Adrenal gland (tissue), 19 donors: ENCODE results near the gene SF3B4. TPM values are rescaled to one million over a fixed set of nuclear protein-coding genes. Genes with fewer than 3 reads are reported as not detected.
A peak's percentile ranks its signal among the peaks of the same experiment; 100 is the strongest.

ENCODE experiments used
- DNase-seq, 7 donors: peaks; one replicate each; pipeline ENCODE4 v3.0.0-alpha.2; 2019 to 2020
- H3K27ac ChIP-seq, 5 donors: fragments of 200-600 bp; sonication (generic) in 4 of 5; 1 replicate in 3 of 5; 2 replicates in 2 of 5; pipeline versions ENCODE4 v1.5.1 to v1.8.0; 2016 to 2020; ENCODE audit warnings: mild to moderate bottlenecking in 1 of 5
- H3K27me3 ChIP-seq: fragments of 200-600 bp; 2 replicates; pipeline ENCODE4 v1.8.0; 2021
- H3K36me3 ChIP-seq, 2 donors: fragments of 200-600 bp; replicated peaks in 1 of 2; 1 replicate in 1 of 2; 2 replicates in 1 of 2; pipeline versions ENCODE4 v1.5.1 to v1.8.0; 2018 to 2022
- H3K4me1 ChIP-seq, 2 donors: fragments of 200-600 bp; replicated peaks in 1 of 2; 1 replicate in 1 of 2; 2 replicates in 1 of 2; pipeline versions ENCODE4 v1.5.1 to v1.8.0; 2018 to 2021
- H3K4me3 ChIP-seq, 4 donors: fragments of 200-600 bp; sonication (generic) in 3 of 4; one replicate each; pipeline ENCODE4 v1.5.1; 2016 to 2018
- H3K9me3 ChIP-seq, 3 donors: fragments of 200-600 bp; sonication (generic) in 1 of 3; replicated peaks in 1 of 3; 1 replicate in 2 of 3; 2 replicates in 1 of 3; pipeline versions ENCODE4 v1.5.1 to v1.8.0; 2016 to 2021
- POLR2A ChIP-seq, 2 donors: fragments of 450-650 bp; IDR thresholded peaks; one replicate each; pipeline ENCODE4 v1.6.1; 2017; ENCODE audit warnings: antibody characterized with exemption in 2 of 2, mild to moderate bottlenecking in 2 of 2, moderate library complexity in 1 of 2
- WGBS, 4 donors: extraction: QIAGEN DNeasy Blood & Tissue Kit in 2 of 4; methylation state at CpG; one replicate each; pipeline versions ENCODE4 v1.1.5 to v1.1.7; 2013 to 2017; 5-methylcytosine and 5-hydroxymethylcytosine counted together
- intact Hi-C, 2 donors: fragments of 100-400 bp; cut with DNase I; formaldehyde crosslinking; loops; one replicate each; pipeline versions ENCODE4 v1.14.1 to v1.15.0; 2022 to 2023
- long read RNA-seq, 10 donors: library from polyadenylated mRNA in 3 of 10; unstranded in 2 of 10; stranded (forward) in 1 of 10; transcript quantifications; one replicate each; pipeline ENCODE4 v2.0.0 and lab custom pipeline, GENCODE V29; 2021 to 2026
- polyA plus RNA-seq, 3 donors: library from polyadenylated mRNA; stranded (reverse); fragments of 200-250 nt in 2 of 3; fragments of 350-450 nt in 1 of 3; fragmentation: Illumina TruSeq in 1 of 3; extraction: RNeasy Lipid Tissue Mini Kit (QIAGEN cat#74804) in 1 of 3; gene quantifications; one replicate each; pipeline ENCODE4 v1.2.3, GENCODE V29; 2013 to 2014
- total RNA-seq, 9 donors: library from RNA; depleted of rRNA in 4 of 9; stranded (reverse); fragments of >200 nt in 4 of 9; fragments of 120-200 nt in 1 of 9; fragmentation: NEBNext Ultra II Directional in 1 of 9; extraction: Animal tissue kit (Norgen Biotek cat#: 25700) in 1 of 9; gene quantifications; one replicate each; pipeline versions ENCODE4 v1.1.0 to v1.2.4, GENCODE V29; 2013 to 2023
- TF ChIP-seq, protein P1 (sequence below), 6 experiments: fragments of 450-650 bp in 4 of 6; fragments of 200-600 bp in 2 of 6; sonication (generic) in 1 of 6; IDR thresholded peaks; 1 replicate in 5 of 6; 2 replicates in 1 of 6; pipeline versions ENCODE4 v1.5.1 to v1.8.0; 2016 to 2021; ENCODE audit warnings: antibody characterized with exemption in 6 of 6, mild to moderate bottlenecking in 2 of 6, moderate library complexity in 1 of 6
- donor health status: healthy with polysubstance abuse.
- donor health status: Bipolar disorder and iron deficiency.
- donor health status: DM: yes; HTN: yes; CAD: no.
- donor health status: DM: no; HTN: no; CAD: no.
- donor health status: DM: no; HTN: no; CAD: no.
- donor health status: DM: yes; HTN: yes; CAD: no.

The SF3B4 gene, protein sequence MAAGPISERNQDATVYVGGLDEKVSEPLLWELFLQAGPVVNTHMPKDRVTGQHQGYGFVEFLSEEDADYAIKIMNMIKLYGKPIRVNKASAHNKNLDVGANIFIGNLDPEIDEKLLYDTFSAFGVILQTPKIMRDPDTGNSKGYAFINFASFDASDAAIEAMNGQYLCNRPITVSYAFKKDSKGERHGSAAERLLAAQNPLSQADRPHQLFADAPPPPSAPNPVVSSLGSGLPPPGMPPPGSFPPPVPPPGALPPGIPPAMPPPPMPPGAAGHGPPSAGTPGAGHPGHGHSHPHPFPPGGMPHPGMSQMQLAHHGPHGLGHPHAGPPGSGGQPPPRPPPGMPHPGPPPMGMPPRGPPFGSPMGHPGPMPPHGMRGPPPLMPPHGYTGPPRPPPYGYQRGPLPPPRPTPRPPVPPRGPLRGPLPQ
- total RNA-seq (10 to 100 TPM; 10.2 to 59.3 (median 27.6) TPM), polyA plus RNA-seq (10 to 100 TPM; 41.0 to 83.6 (median 57.5) TPM)
- long read RNA-seq, donor 1, transcript SF3B4-201 (6 exons, 2,085 nt): major isoform, 15 of 20 reads
- long read RNA-seq, donor 1, partial matches to known transcripts: 5 of 20 reads
- long read RNA-seq, donor 1, other reads (novel, unspliced or antisense): 0 of 20 reads
- long read RNA-seq, donor 2, transcript SF3B4-201 (6 exons, 2,085 nt): major isoform, 8 of 13 reads
- long read RNA-seq, donor 2, partial matches to known transcripts: 5 of 13 reads
- long read RNA-seq, donor 2, other reads (novel, unspliced or antisense): 0 of 13 reads
- long read RNA-seq, donor 3, transcript SF3B4-201 (6 exons, 2,085 nt): major isoform, 20 of 20 reads
- long read RNA-seq, donor 3, partial matches to known transcripts: 0 of 20 reads
- long read RNA-seq, donor 3, other reads (novel, unspliced or antisense): 0 of 20 reads
- long read RNA-seq, donor 4, transcript SF3B4-201 (6 exons, 2,085 nt): major isoform, 17 of 17 reads
- long read RNA-seq, donor 4, partial matches to known transcripts: 0 of 17 reads
- long read RNA-seq, donor 4, other reads (novel, unspliced or antisense): 0 of 17 reads
- long read RNA-seq, donor 5, transcript SF3B4-201 (6 exons, 2,085 nt): major isoform, 68 of 70 reads
- long read RNA-seq, donor 5, partial matches to known transcripts: 1 of 70 reads
- long read RNA-seq, donor 5, other reads (novel, unspliced or antisense): 1 of 70 reads
- long read RNA-seq, donor 6, transcript SF3B4-201 (6 exons, 2,085 nt): major isoform, 17 of 22 reads
- long read RNA-seq, donor 6, partial matches to known transcripts: 5 of 22 reads
- long read RNA-seq, donor 6, other reads (novel, unspliced or antisense): 0 of 22 reads
- long read RNA-seq, donor 7, transcript SF3B4-201 (6 exons, 2,085 nt): major isoform, 7 of 12 reads
- long read RNA-seq, donor 7, partial matches to known transcripts: 5 of 12 reads
- long read RNA-seq, donor 7, other reads (novel, unspliced or antisense): 0 of 12 reads
- long read RNA-seq, donor 8, transcript SF3B4-201 (6 exons, 2,085 nt): major isoform, 28 of 28 reads
- long read RNA-seq, donor 8, partial matches to known transcripts: 0 of 28 reads
- long read RNA-seq, donor 8, other reads (novel, unspliced or antisense): 0 of 28 reads
- long read RNA-seq, donor 9, transcript SF3B4-201 (6 exons, 2,085 nt): major isoform, 15 of 15 reads
- long read RNA-seq, donor 9, partial matches to known transcripts: 0 of 15 reads
- long read RNA-seq, donor 9, other reads (novel, unspliced or antisense): 0 of 15 reads
- long read RNA-seq, donor 10, transcript SF3B4-201 (6 exons, 2,085 nt): major isoform, 9 of 32 reads
- long read RNA-seq, donor 10, partial matches to known transcripts: 23 of 32 reads
- long read RNA-seq, donor 10, other reads (novel, unspliced or antisense): 0 of 32 reads

DNA sequence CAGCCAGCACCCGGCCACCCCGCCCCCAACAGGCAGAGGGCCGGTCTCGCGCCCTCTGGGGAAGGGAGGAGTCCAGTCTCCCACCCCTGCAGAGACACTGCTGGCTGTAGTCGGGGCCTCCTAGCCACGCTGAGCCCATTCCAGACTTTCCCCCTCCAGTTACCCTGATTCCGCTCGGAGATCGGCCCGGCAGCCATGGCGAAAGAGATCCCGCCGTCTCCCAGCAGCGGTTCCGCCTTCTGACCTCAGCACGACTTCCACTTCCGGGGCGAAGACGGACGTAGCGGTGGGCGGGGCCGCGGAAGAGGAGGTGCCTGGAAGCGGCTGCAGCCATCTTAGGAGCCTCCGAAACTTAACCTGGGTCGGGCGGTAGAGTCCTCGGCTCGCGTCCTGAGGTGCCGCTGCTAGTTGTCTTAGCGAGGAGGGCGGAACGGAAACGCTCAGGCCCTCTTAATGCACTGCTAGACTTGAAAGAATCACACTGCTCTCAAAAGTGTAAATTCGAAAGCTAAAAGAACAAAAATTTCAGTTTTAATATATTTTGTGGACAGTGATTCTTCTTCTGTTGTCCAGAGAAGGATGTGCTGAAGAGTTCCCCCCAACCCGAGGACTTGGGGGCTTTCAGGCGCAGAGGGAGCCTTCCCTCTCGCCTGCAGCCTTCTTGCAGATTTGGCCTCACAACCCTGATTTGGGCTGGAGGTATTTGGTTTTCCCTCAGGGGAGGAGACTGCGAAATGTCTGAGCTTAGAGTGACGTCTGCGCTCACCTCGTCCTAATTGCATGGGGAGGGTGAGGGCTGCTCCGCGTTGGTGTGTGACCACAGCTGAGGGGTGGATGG, at the start of gene SF3B4:
Gene SF3B4 (minus strand): TSS at position 241 of the 838 bp plus-strand sequence. CDS start 44 bp downstream, at position 197.
- peak; percentile 94 to 98 (median 96) for DNase-seq
- Histone ChIP-seq H3K36me3 (peaks cover 0 to 44% of the 10 kb centered on the region in 2 donors), H3K27ac (peak within 1 kb of the TSS; percentile 87 to 97 (median 96)), H3K27me3 (no peaks in the 10 kb centered on the region), H3K4me1 (peaks cover 13 to 46% of the 10 kb centered on the region in 2 donors), H3K4me3 (peak within 1 kb of the TSS; percentile 58 to 96 (median 87)), H3K9me3 (no peaks in the 10 kb centered on the region)
- WGBS, 4 donors: 0 to 1% (median 0%) methylated on average over 15 to 47 of the region's 47 CpGs
- TF ChIP-seq POLR2A (IDR thresholded peaks at IDR 0.05): peak; percentile 93 to 95
- TF ChIP-seq, protein P1, sequence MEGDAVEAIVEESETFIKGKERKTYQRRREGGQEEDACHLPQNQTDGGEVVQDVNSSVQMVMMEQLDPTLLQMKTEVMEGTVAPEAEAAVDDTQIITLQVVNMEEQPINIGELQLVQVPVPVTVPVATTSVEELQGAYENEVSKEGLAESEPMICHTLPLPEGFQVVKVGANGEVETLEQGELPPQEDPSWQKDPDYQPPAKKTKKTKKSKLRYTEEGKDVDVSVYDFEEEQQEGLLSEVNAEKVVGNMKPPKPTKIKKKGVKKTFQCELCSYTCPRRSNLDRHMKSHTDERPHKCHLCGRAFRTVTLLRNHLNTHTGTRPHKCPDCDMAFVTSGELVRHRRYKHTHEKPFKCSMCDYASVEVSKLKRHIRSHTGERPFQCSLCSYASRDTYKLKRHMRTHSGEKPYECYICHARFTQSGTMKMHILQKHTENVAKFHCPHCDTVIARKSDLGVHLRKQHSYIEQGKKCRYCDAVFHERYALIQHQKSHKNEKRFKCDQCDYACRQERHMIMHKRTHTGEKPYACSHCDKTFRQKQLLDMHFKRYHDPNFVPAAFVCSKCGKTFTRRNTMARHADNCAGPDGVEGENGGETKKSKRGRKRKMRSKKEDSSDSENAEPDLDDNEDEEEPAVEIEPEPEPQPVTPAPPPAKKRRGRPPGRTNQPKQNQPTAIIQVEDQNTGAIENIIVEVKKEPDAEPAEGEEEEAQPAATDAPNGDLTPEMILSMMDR (IDR thresholded peaks at IDR 0.05): no peak
- intact Hi-C loops: no loop called here

DNA sequence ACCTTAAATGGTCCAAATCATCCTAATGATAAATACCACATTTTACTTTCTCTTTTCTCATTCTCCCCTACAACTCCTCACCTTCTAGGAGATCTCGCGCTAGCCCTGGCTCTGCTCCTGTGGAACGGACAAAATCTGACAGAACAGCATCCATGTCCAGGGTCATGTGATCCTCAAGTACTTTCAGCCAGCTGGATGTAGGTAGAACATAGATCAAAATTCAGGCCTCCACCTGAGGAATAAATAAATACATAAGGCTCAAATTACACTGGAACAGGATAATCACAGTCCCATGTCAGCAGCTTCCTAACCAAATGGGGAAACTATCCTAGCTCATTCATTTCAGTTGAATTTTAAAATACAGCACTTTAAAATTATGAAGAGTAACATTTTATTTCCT, 49.7 kb upstream of the SF3B4 start:
- TF ChIP-seq POLR2A (IDR thresholded peaks at IDR 0.05): no peak
- TF ChIP-seq, protein P1 (IDR thresholded peaks at IDR 0.05): no peak
- Histone ChIP-seq H3K27me3 (no peaks in the 10 kb centered on the region), H3K4me1 (peaks cover 9 to 17% of the 10 kb centered on the region in 2 donors), H3K27ac (no peak overlapping the region), H3K36me3 (peaks cover 0 to 36% of the 10 kb centered on the region in 2 donors), H3K9me3 (no peaks in the 10 kb centered on the region), H3K4me3 (no peak overlapping the region)
- no peak for DNase-seq
- 93 to 95% (median 94%) methylated on average over 3 of the region's 3 CpGs for WGBS, 4 donors
- intact Hi-C loops: no loop called here

DNA sequence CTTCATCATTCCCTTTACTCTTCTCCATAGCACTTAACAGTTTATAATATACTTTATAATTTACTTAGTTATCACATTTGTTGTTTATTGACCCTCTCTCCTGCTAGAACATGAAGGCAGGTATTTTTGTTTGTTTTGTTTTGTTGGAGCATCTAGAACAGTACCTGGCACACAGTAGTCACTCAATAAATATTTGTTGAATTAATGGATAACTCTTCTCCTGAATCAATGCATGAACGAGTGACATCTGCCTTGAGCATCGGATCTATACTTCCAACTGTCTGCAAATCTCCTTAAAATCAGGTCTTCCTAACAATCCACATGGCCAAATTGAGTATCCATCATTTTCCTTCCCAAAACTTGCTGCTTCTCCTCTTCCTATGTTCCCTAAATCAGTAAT, 44.9 kb upstream of the SF3B4 start:
- WGBS, 4 donors: 96 to 100% (median 98%) methylated on average over 2 of the region's 2 CpGs
- Histone ChIP-seq H3K27me3 (no peaks in the 10 kb centered on the region), H3K4me1 (no peaks in the 10 kb centered on the region), H3K9me3 (no peaks in the 10 kb centered on the region), H3K36me3 (peaks cover 0 to 71% of the 10 kb centered on the region in 2 donors), H3K27ac (no peak overlapping the region), H3K4me3 (no peak overlapping the region)
- no peak for DNase-seq
- intact Hi-C loops: no loop called here
- no peak for TF ChIP-seq POLR2A (IDR thresholded peaks at IDR 0.05)
- TF ChIP-seq, protein P1 (IDR thresholded peaks at IDR 0.05): no peak
